ENCODE data around the gene SEMA3E. TPM values are rescaled to one million over a fixed set of nuclear protein-coding genes. Genes with fewer than 3 reads are reported as not detected.

Gene SEMA3E
- total RNA-seq, 4 donors from 2014 or later, result 10.1 to 29.2 (median 15.8) TPM

DNA sequence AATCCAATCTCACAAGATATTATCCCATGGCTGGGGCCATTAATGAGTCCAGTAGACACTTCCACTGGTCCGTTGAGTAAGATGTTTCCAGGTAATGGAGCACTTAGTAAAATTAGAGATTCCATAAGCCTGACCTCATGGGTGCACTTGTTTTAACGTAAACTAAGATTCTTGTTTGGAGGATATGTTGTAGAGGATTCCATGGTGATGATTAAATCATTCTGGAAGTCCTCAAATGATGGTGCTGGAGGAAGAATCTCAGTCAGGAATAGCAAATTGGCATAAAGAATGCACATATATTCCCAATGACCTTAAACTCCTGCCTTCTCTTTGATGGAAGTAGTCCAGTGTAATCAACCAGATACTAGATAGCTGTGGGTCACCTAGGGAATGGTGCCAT lies 324.3 kb downstream of the SEMA3E start:
- no peak overlapping the region for H3K4me3 ChIP-seq
- no peaks in the 10 kb centered on the region for H3K4me1 ChIP-seq
- H3K27me3 ChIP-seq, result no peaks in the 10 kb centered on the region
- TF ChIP-seq POLR2AphosphoS5 (IDR thresholded peaks at IDR 0.05) (no peak), EP300 (IDR thresholded peaks at IDR 0.05) (no peak), POLR2A (IDR thresholded peaks at IDR 0.05; ENCODE audit: low read depth) (no peak)
- TF ChIP-seq, protein P1, sequence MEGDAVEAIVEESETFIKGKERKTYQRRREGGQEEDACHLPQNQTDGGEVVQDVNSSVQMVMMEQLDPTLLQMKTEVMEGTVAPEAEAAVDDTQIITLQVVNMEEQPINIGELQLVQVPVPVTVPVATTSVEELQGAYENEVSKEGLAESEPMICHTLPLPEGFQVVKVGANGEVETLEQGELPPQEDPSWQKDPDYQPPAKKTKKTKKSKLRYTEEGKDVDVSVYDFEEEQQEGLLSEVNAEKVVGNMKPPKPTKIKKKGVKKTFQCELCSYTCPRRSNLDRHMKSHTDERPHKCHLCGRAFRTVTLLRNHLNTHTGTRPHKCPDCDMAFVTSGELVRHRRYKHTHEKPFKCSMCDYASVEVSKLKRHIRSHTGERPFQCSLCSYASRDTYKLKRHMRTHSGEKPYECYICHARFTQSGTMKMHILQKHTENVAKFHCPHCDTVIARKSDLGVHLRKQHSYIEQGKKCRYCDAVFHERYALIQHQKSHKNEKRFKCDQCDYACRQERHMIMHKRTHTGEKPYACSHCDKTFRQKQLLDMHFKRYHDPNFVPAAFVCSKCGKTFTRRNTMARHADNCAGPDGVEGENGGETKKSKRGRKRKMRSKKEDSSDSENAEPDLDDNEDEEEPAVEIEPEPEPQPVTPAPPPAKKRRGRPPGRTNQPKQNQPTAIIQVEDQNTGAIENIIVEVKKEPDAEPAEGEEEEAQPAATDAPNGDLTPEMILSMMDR (IDR thresholded peaks at IDR 0.05), result no peak
- H3K9me3 ChIP-seq, result no peaks in the 10 kb centered on the region
- WGBS, result 61% methylated on average over 2 of the region's 2 CpGs
- intact Hi-C loops (cut with DNase I), result no loop called here
- no peak overlapping the region for H3K27ac ChIP-seq (replicated peaks in 1 of 4)
- no peaks in the 10 kb centered on the region for H3K36me3 ChIP-seq
- no peak for DNase-seq (ENCODE audit: extremely low spot score)

DNA sequence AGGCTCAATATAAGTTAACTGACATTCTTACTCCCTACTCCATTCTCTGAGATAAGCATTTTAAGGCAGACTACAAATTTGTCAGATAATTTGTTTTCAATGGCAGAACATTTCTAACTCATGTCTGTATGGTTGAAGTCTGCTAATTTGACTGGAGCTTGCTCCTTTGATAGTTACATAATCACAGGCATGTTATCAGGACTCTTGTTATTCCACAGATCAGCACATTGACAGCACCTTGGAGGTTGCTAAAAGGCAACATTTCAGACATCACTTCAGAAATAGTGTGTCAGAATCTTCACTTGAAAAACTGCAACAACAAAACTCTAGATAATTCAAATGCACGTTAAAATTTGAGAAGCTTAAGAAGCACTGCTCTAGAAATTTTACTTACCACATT lies 327.9 kb downstream of the SEMA3E start:
- no peaks in the 10 kb centered on the region for H3K27me3 ChIP-seq
- intact Hi-C loops (cut with DNase I), result no loop called here
- no peak overlapping the region for H3K4me3 ChIP-seq
- no peaks in the 10 kb centered on the region for H3K36me3 ChIP-seq
- TF ChIP-seq POLR2AphosphoS5 (IDR thresholded peaks at IDR 0.05) (no peak), POLR2A (IDR thresholded peaks at IDR 0.05; ENCODE audit: low read depth) (no peak), EP300 (IDR thresholded peaks at IDR 0.05) (no peak)
- TF ChIP-seq, protein P1 (IDR thresholded peaks at IDR 0.05), result no peak
- no peaks in the 10 kb centered on the region for H3K9me3 ChIP-seq
- WGBS, result 78% methylated on average over 1 of the region's 1 CpG
- no peak overlapping the region for H3K27ac ChIP-seq (replicated peaks in 1 of 4)
- H3K4me1 ChIP-seq, result no peaks in the 10 kb centered on the region
- no peak for DNase-seq (ENCODE audit: extremely low spot score)

DNA sequence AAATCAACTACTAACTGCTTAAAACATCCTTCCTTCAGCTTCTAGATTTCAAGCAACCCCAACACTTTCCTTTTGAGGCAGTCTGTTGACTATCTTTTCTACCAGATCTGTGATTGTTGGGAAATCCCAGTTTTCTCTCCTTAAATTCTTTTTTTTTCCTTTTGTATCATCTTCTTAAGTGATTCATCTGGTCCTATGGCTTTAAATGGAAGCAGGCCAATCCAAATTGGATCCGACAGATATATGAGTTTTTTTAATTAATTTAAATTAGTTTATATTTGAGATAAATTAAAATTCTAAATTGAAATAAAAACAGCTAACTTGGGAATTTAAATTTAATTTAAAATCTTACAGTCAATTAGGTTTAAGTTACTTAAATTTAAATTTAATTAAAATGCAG lies 335.0 kb downstream of the SEMA3E start:
- TF ChIP-seq POLR2A (IDR thresholded peaks at IDR 0.05; ENCODE audit: low read depth) (no peak), POLR2AphosphoS5 (IDR thresholded peaks at IDR 0.05) (no peak), EP300 (IDR thresholded peaks at IDR 0.05) (no peak)
- TF ChIP-seq, protein P1 (IDR thresholded peaks at IDR 0.05), result no peak
- DNase-seq (ENCODE audit: extremely low spot score), result no peak
- Histone ChIP-seq H3K27ac (replicated peaks in 1 of 4) (no peak overlapping the region), H3K27me3 (no peaks in the 10 kb centered on the region), H3K9me3 (no peaks in the 10 kb centered on the region), H3K4me3 (no peak overlapping the region), H3K36me3 (no peaks in the 10 kb centered on the region), H3K4me1 (no peaks in the 10 kb centered on the region)
- intact Hi-C loops (cut with DNase I), result no loop called here
- 89% methylated on average over 1 of the region's 1 CpG for WGBS

Small RNA genes lying within 50 kb of the gene (small RNA-seq; reads per million reads assigned to genes)
- 0 reads per million in 3 donors for gene AC079987.1
